HepG2 (cell line): Measurements from ENCODE around the gene FAM216A. TPM values are rescaled to one million over a fixed set of nuclear protein-coding genes. Genes with fewer than 3 reads are reported as not detected.

Experiments used
- ARID4A ChIP-seq: sonication (generic); formaldehyde crosslinking; IDR thresholded peaks from 2 replicates; pipeline ENCODE4 v1.5.0; 2020; ENCODE audit warnings: mild to moderate bottlenecking, missing genetic modification reagents, borderline replicate concordance
- FOSL1 ChIP-seq: sonication (generic); formaldehyde crosslinking; IDR thresholded peaks from 2 replicates; pipeline ENCODE4 v1.9.0; 2021; ENCODE audit warnings: missing genetic modification reagents, borderline replicate concordance
- FOSL2 ChIP-seq: sonication (generic); formaldehyde crosslinking; IDR thresholded peaks from 2 replicates; pipeline ENCODE4 v1.4.0; 2020; ENCODE audit warnings: missing genetic modification reagents
- FOXO4 ChIP-seq: sonication (generic); formaldehyde crosslinking; conservative IDR thresholded peaks from 2 replicates; pipeline ENCODE4 v1.8.1; 2023; ENCODE audit warnings: missing genetic modification reagents
- FOXP4 ChIP-seq: sonication (generic); formaldehyde crosslinking; IDR thresholded peaks from 2 replicates; pipeline ENCODE4 v1.4.0; 2020; ENCODE audit warnings: missing genetic modification reagents
- GLMP ChIP-seq: sonication (generic); formaldehyde crosslinking; IDR thresholded peaks from 2 replicates; pipeline ENCODE4 v1.9.0; 2021; ENCODE audit warnings: missing genetic modification reagents, mild to moderate bottlenecking, borderline replicate concordance
- GPN1 ChIP-seq: sonication (generic); formaldehyde crosslinking; IDR thresholded peaks from 2 replicates; pipeline ENCODE4 v1.5.1; 2020; ENCODE audit warnings: missing genetic modification reagents, borderline replicate concordance
- KDM5B ChIP-seq: sonication (generic); formaldehyde crosslinking; IDR thresholded peaks from 2 replicates; pipeline ENCODE4 v1.4.0; 2020; ENCODE audit warnings: missing genetic modification reagents, mild to moderate bottlenecking, borderline replicate concordance
- PRDM4 ChIP-seq: sonication (generic); formaldehyde crosslinking; IDR thresholded peaks from 2 replicates; pipeline ENCODE4 v1.9.0; 2021; ENCODE audit warnings: missing genetic modification reagents, borderline replicate concordance
- RARA ChIP-seq: IDR thresholded peaks from 2 replicates; pipeline ENCODE4 v1.6.1; 2016; ENCODE audit warnings: missing genetic modification reagents, missing compliant biosample characterization
- TEAD2 ChIP-seq: sonication (generic); formaldehyde crosslinking; IDR thresholded peaks from 2 replicates; pipeline ENCODE4 v1.9.0; 2021; ENCODE audit warnings: missing genetic modification reagents
- ZNF20 ChIP-seq: sonication (generic); formaldehyde crosslinking; IDR thresholded peaks from 2 replicates; pipeline ENCODE4 v1.4.0; 2020; ENCODE audit warnings: mild to moderate bottlenecking, moderate library complexity, missing genetic modification reagents
- ZNF546 ChIP-seq: sonication (generic); formaldehyde crosslinking; conservative IDR thresholded peaks from 2 replicates; pipeline ENCODE4 v1.8.1; 2023; ENCODE audit warnings: mild to moderate bottlenecking, missing genetic modification reagents
- ZNF782 ChIP-seq: sonication (generic); formaldehyde crosslinking; IDR thresholded peaks from 2 replicates; pipeline ENCODE4 v1.4.0; 2020; ENCODE audit warnings: missing genetic modification reagents, mild to moderate bottlenecking, borderline replicate concordance
- polyA plus RNA-seq, 8 experiments: library from polyadenylated mRNA; depleted of rRNA in 3 of 8; stranded (reverse) in 7 of 8; unstranded in 1 of 8; fragments of >200 nt; fragmentation: Illumina TruSeq in 4 of 8; extraction: Trizol in 4 of 8; gene quantifications; 2 replicates each; pipeline versions ENCODE4 v1.2.1 to v1.2.3, GENCODE V29; 2011 to 2016; ENCODE audit warnings: low read depth in 4 of 8, missing spikeins in 1 of 8, mixed read lengths in 1 of 8; ENCODE audit not compliant: insufficient read depth in 1 of 8
- total RNA-seq, 5 experiments: library from RNA; depleted of rRNA; stranded (reverse); fragments of >200 nt; fragmentation: Illumina TruSeq; extraction: Trizol; gene quantifications; 2 replicates each; pipeline ENCODE4 v1.2.3, GENCODE V29; 2016; ENCODE audit warnings: low read depth in 1 of 5

FAM216A gene
- total and polyA plus RNA-seq, 2 of the 13 experiments (the other 11 are each of a cell fraction or from before 2014, with no cell fraction given): 20.3 to 31.2 TPM

- TF ChIP-seq ARID4A (CRISPR knock-in tag) (peak; percentile 97), RARA (CRISPR knock-in tag) (no peak; the same call in 1 of the 2 replicates), FOSL2 (peak; percentile 44), FOXO4 (no peak), FOSL1 (CRISPR knock-in tag) (no peak), ZNF782 (peak; percentile 61; the same call in 1 of the 2 replicates), ZNF546 (CRISPR knock-in tag) (peak; percentile 98), GPN1 (CRISPR knock-in tag) (no peak), GLMP (CRISPR knock-in tag) (no peak), ZNF20 (CRISPR knock-in tag) (peak; percentile 83; the same call in 1 of the 2 replicates), FOXP4 (peak; percentile 57; the same call in 1 of the 2 replicates), TEAD2 (peak; percentile 91; the same call in 1 of the 2 replicates), KDM5B (CRISPR knock-in tag) (peak; percentile 95; the same call in 1 of the 2 replicates), PRDM4 (0 out of 2 replicates have a peak, but pooled peaks have one; percentile 36)
Measured at GRCh38 chr12:110501752-110502738, 33.4 kb downstream of the FAM216A start, which contains the start of the genes RAD9B and VPS29 (continued).
